Measurements from ENCODE around the gene PTP4A1.
"Not testable (repeated sequence)": the region's sequence is repeated elsewhere in the genome, so short reads cannot be mapped to it uniquely, and the experiment has no call there.

The PTP4A1 gene

GRCh38 chr6:63572044-63572746 lies at the start of gene PTP4A1, which contains the start of gene LOC128125822:
TSS of gene PTP4A1 (plus strand) at chr6:63572480. CDS start at chr6:63576881, 4,401 bp downstream.
TSS of gene LOC128125822 (plus strand) at chr6:63572480.
- peak; percentile 100 for DNase-seq (ENCODE audit: low read depth, low spot score)

- DNase-seq (ENCODE audit: low read depth, low spot score) = not testable (repeated sequence)
Observed at GRCh38 chr6:63522911-63523287, 49.4 kb upstream of the PTP4A1 start.

- DNase-seq (ENCODE audit: low read depth, low spot score) = no peak
Observed at GRCh38 chr6:63523630-63524029, 48.6 kb upstream of the PTP4A1 start.

- no peak for DNase-seq (ENCODE audit: low read depth, low spot score)
Observed at GRCh38 chr6:63525186-63525878, 46.9 kb upstream of the PTP4A1 start.

- DNase-seq (ENCODE audit: low read depth, low spot score) = no peak
Observed at GRCh38 chr6:63526931-63527330, 45.3 kb upstream of the PTP4A1 start.

GRCh38 chr6:63527658-63528514 lies 44.4 kb upstream of the PTP4A1 start:
- peak; percentile 88 for DNase-seq (ENCODE audit: low read depth, low spot score)

GRCh38 chr6:63529498-63529897 lies 42.8 kb upstream of the PTP4A1 start:
- DNase-seq (ENCODE audit: low read depth, low spot score) = no peak

GRCh38 chr6:63530182-63530581 lies 42.1 kb upstream of the PTP4A1 start:
- no peak for DNase-seq (ENCODE audit: low read depth, low spot score)

- DNase-seq (ENCODE audit: low read depth, low spot score) = no peak
Observed at GRCh38 chr6:63530991-63531390, 41.3 kb upstream of the PTP4A1 start.

- DNase-seq (ENCODE audit: low read depth, low spot score) = no peak
Observed at GRCh38 chr6:63533026-63533425, 39.3 kb upstream of the PTP4A1 start.

- no peak for DNase-seq (ENCODE audit: low read depth, low spot score)
Observed at GRCh38 chr6:63533952-63534351, 38.3 kb upstream of the PTP4A1 start.

- DNase-seq (ENCODE audit: low read depth, low spot score) = peak; percentile 18
Observed at GRCh38 chr6:63537201-63537958, 34.9 kb upstream of the PTP4A1 start.

- DNase-seq (ENCODE audit: low read depth, low spot score) = no peak
Observed at GRCh38 chr6:63537959-63538300, 34.4 kb upstream of the PTP4A1 start.

GRCh38 chr6:63538550-63538949 lies 33.7 kb upstream of the PTP4A1 start:
- no peak for DNase-seq (ENCODE audit: low read depth, low spot score)

- DNase-seq (ENCODE audit: low read depth, low spot score) = no peak
Observed at GRCh38 chr6:63543001-63543400, 29.3 kb upstream of the PTP4A1 start.

- DNase-seq (ENCODE audit: low read depth, low spot score) = no peak
Observed at GRCh38 chr6:63543982-63544381, 28.3 kb upstream of the PTP4A1 start.

- DNase-seq (ENCODE audit: low read depth, low spot score) = no peak
Observed at GRCh38 chr6:63546236-63546635, 26.0 kb upstream of the PTP4A1 start.

- DNase-seq (ENCODE audit: low read depth, low spot score) = no peak
Observed at GRCh38 chr6:63546697-63547096, 25.6 kb upstream of the PTP4A1 start.

- no peak for DNase-seq (ENCODE audit: low read depth, low spot score)
Observed at GRCh38 chr6:63549076-63549475, 23.2 kb upstream of the PTP4A1 start.

GRCh38 chr6:63553208-63553607 lies 19.1 kb upstream of the PTP4A1 start:
- DNase-seq (ENCODE audit: low read depth, low spot score) = no peak

- DNase-seq (ENCODE audit: low read depth, low spot score) = no peak
Observed at GRCh38 chr6:63553900-63554299, 18.4 kb upstream of the PTP4A1 start.

- no peak for DNase-seq (ENCODE audit: low read depth, low spot score)
Observed at GRCh38 chr6:63554782-63555181, 17.5 kb upstream of the PTP4A1 start.

Measured in astrocyte of the hippocampus (primary cell).